Tracheal epithelial cell (primary cell): ENCODE data around the gene RAB5IF. TPM values are rescaled to one million over a fixed set of nuclear protein-coding genes. Genes with fewer than 3 reads are reported as not detected.

Source experiments
- total RNA-seq: library from RNA; depleted of rRNA; stranded (reverse); fragments of >200 nt; gene quantifications from 2 replicates; pipeline ENCODE4 v1.2.1, GENCODE V29; 2014

The RAB5IF gene
- 88.7 and 106 TPM in 2 replicates for total RNA-seq

GRCh38 chr20:36605399-36606157, at the start of gene RAB5IF:
TSS of gene RAB5IF (plus strand) at chr20:36605779. CDS start at chr20:36605952, 173 bp downstream.

GRCh38 chr20:36573103-36573797, 32.3 kb upstream of the RAB5IF start, which contains the start of gene TGIF2:
TSS of gene TGIF2 (plus strand) at chr20:36573597. CDS start at chr20:36578775, 5,178 bp downstream.

GRCh38 chr20:36645998-36646397, 40.4 kb downstream of the RAB5IF start, which contains the start of gene SLA2:
TSS of gene SLA2 (minus strand) at chr20:36646196. CDS start at chr20:36641335, 4,861 bp downstream.

Other genes with a start within 250 kb of the RAB5IF start
- under 0.01 and 1.9 TPM in 2 replicates for gene MYL9, start 64.3 kb upstream of the RAB5IF start, total RNA-seq
- 9.4 and 10.8 TPM in 2 replicates for gene TGIF2, start 32.2 kb upstream of the RAB5IF start, total RNA-seq
- not detected in 2 replicates for gene SLA2, start 40.4 kb downstream of the RAB5IF start, total RNA-seq
- 15.1 and 16.6 TPM in 2 replicates for gene NDRG3, start 140.3 kb downstream of the RAB5IF start, total RNA-seq
- gene DSN1, start 168.0 kb downstream of the RAB5IF start, total RNA-seq: 5.5 and 7.2 TPM in 2 replicates